ENCODE results near the gene HMGCLL1. TPM values are rescaled to one million over a fixed set of nuclear protein-coding genes. Genes with fewer than 3 reads are reported as not detected.

The HMGCLL1 gene
- total and polyA plus RNA-seq, 2 donors from 2014 or later, result 0.94 to 2.0 TPM

GRCh38 chr6:55524441-55524840 is 54.6 kb downstream of the HMGCLL1 start:
- FAIRE-seq, result no peak
- H3K4me1 ChIP-seq (ENCODE audit: control insufficient read depth in 2 of 3, insufficient read depth in 2 of 3, low read depth in 1 of 3, low read length in 3 of 3), result no peaks in the 10 kb centered on the region

DNA sequence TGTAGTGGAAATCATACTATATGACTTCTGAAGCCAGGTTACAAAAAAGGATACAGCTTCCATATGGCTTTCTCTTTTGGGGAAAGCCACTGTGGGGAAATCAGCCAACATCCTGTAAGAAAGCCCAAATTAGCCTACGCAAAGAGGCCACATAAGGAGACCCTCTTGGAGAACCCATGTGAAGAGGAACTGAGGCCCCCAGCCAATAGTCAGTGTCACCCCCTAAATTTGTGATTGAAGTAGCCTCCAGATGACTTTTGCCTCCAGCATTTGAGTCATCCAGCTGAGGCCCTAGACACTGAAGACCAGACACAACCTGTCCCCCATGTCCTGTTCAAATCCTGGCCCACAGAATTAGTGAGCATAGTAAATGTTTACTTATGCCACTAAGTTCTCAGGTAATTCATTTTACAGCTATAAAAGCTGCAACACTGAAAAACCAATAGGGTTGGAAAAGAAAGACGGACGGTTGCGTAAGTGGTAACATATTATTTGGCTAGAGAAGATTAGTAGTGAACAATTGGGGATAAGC is 60.4 kb downstream of the HMGCLL1 start:
- TF ChIP-seq CTCF (IDR thresholded peaks at IDR 0.05; ENCODE audit: borderline replicate concordance, extremely low read depth, insufficient read depth), result no peak
- Histone ChIP-seq H3K4me1 (ENCODE audit: control insufficient read depth in 2 of 3, insufficient read depth in 2 of 3, low read depth in 1 of 3, low read length in 3 of 3) (no peaks in the 10 kb centered on the region), H3K9ac (ENCODE audit: low read length in 3 of 3) (no peak overlapping the region), H3K9me3 (ENCODE audit: control insufficient read depth in 2 of 3, insufficient read depth in 1 of 3, low read length in 3 of 3) (no peaks in the 10 kb centered on the region), H3K27me3 (ENCODE audit: control insufficient read depth, insufficient read depth, low read length) (no peaks in the 10 kb centered on the region), H3K27ac (ENCODE audit: low read depth in 2 of 2, low read length in 2 of 2) (no peak overlapping the region), H3K36me3 (ENCODE audit: control insufficient read depth in 2 of 3, insufficient read depth in 3 of 3, low read length in 3 of 3) (no peaks in the 10 kb centered on the region), H3K4me3 (ENCODE audit: low read length in 3 of 3) (no peak overlapping the region)
- DNase-seq (no peak), FAIRE-seq (no peak)
- intact Hi-C loops (cut with DNase I), result no loop called here

More at GRCh38 chr6:55524441-55524840, 54.6 kb downstream of the HMGCLL1 start:
- no peaks in the 10 kb centered on the region for H3K9me3 ChIP-seq (ENCODE audit: control insufficient read depth in 2 of 3, insufficient read depth in 1 of 3, low read length in 3 of 3)
- intact Hi-C loops (cut with DNase I), result no loop called here
- no peak overlapping the region for H3K4me3 ChIP-seq (ENCODE audit: low read length in 3 of 3)
- DNase-seq, result no peak
- H3K27ac ChIP-seq (ENCODE audit: low read depth in 2 of 2, low read length in 2 of 2), result no peak overlapping the region
- H3K9ac ChIP-seq (ENCODE audit: low read length in 3 of 3), result no peak overlapping the region
- H3K27me3 ChIP-seq (ENCODE audit: control insufficient read depth, insufficient read depth, low read length), result no peaks in the 10 kb centered on the region
- H3K36me3 ChIP-seq (ENCODE audit: control insufficient read depth in 2 of 3, insufficient read depth in 3 of 3, low read length in 3 of 3), result no peaks in the 10 kb centered on the region
- TF ChIP-seq CTCF (IDR thresholded peaks at IDR 0.05; ENCODE audit: borderline replicate concordance, extremely low read depth, insufficient read depth), result no peak

DNA sequence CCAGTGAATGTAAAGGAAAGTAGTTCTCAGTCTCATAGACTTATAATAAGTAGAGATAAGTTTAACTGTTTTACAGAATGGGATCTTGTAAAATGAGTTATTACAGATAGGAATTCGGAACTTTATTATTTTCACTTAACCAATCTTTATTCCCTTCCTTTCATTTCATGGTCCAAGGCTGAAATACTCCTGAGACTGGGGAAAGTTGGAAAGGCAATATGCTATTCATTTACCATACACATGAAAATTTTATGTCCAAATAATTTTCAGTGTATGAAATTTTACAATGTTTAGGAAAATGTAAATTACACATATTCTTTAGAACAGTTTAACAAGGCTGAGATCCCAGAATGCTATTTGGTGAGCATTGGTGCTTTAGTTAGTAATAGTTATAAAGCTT is 62.3 kb downstream of the HMGCLL1 start:
- no peak for TF ChIP-seq CTCF (IDR thresholded peaks at IDR 0.05; ENCODE audit: borderline replicate concordance, extremely low read depth, insufficient read depth)
- Histone ChIP-seq H3K4me3 (ENCODE audit: low read length in 3 of 3) (no peak overlapping the region), H3K9ac (ENCODE audit: low read length in 3 of 3) (no peak overlapping the region), H3K27ac (ENCODE audit: low read depth in 2 of 2, low read length in 2 of 2) (no peak overlapping the region), H3K36me3 (ENCODE audit: control insufficient read depth in 2 of 3, insufficient read depth in 3 of 3, low read length in 3 of 3) (no peaks in the 10 kb centered on the region), H3K27me3 (ENCODE audit: control insufficient read depth, insufficient read depth, low read length) (no peaks in the 10 kb centered on the region), H3K9me3 (ENCODE audit: control insufficient read depth in 2 of 3, insufficient read depth in 1 of 3, low read length in 3 of 3) (no peaks in the 10 kb centered on the region), H3K4me1 (ENCODE audit: control insufficient read depth in 2 of 3, insufficient read depth in 2 of 3, low read depth in 1 of 3, low read length in 3 of 3) (no peaks in the 10 kb centered on the region)
- intact Hi-C loops (cut with DNase I), result no loop called here
- no peak for DNase-seq
- no peak for FAIRE-seq

GRCh38 chr6:55512904-55513303 is 66.1 kb downstream of the HMGCLL1 start:
- DNase-seq, result no peak
- Histone ChIP-seq H3K27me3 (ENCODE audit: control insufficient read depth, insufficient read depth, low read length) (no peaks in the 10 kb centered on the region), H3K36me3 (ENCODE audit: control insufficient read depth in 2 of 3, insufficient read depth in 3 of 3, low read length in 3 of 3) (no peaks in the 10 kb centered on the region), H3K27ac (ENCODE audit: low read depth in 2 of 2, low read length in 2 of 2) (no peak overlapping the region), H3K9me3 (ENCODE audit: control insufficient read depth in 2 of 3, insufficient read depth in 1 of 3, low read length in 3 of 3) (no peaks in the 10 kb centered on the region), H3K4me1 (ENCODE audit: control insufficient read depth in 2 of 3, insufficient read depth in 2 of 3, low read depth in 1 of 3, low read length in 3 of 3) (no peaks in the 10 kb centered on the region), H3K9ac (ENCODE audit: low read length in 3 of 3) (no peak overlapping the region), H3K4me3 (ENCODE audit: low read length in 3 of 3) (no peak overlapping the region)
- intact Hi-C loops (cut with DNase I), result no loop called here
- TF ChIP-seq CTCF (IDR thresholded peaks at IDR 0.05; ENCODE audit: borderline replicate concordance, extremely low read depth, insufficient read depth), result no peak
- no peak for FAIRE-seq

Measured in kidney (tissue), 14 donors.